GM18951 (cell line): ENCODE results near the gene SIRPB1.

Experiments used
- POLR2A ChIP-seq: IDR thresholded peaks from 4 replicates; pipeline ENCODE4 v1.6.1; 2011; ENCODE audit warnings: mild to moderate bottlenecking; ENCODE audit not compliant: insufficient read length, insufficient read depth; ENCODE audit errors: extremely low read depth
- in situ Hi-C: fragments of 300-500 bp; cut with MboI; formaldehyde crosslinking; loops from one replicate; pipeline ENCODE4 v1.12.0; 2022; ENCODE audit warnings: low sequenced_read_pairs, mixed read lengths, inconsistent platforms; ENCODE audit not compliant: unreplicated experiment

The SIRPB1 gene

GRCh38 chr20:1619861-1620444 lies at the start of gene SIRPB1:
TSS of gene SIRPB1 (minus strand) at chr20:1620009. CDS start at chr20:1619944, 65 bp downstream.
- TF ChIP-seq POLR2A: no peak
- in situ Hi-C loops: loop anchor here (5.0 kb wide), 1 partner anchor 58 kb away; no protein-coding TSS in a partner anchor

- in situ Hi-C loops: no loop called here
- TF ChIP-seq POLR2A: no peak
Measured at GRCh38 chr20:1669304-1669703, 49.5 kb upstream of the SIRPB1 start.

GRCh38 chr20:1667502-1668085 lies 47.8 kb upstream of the SIRPB1 start:
- TF ChIP-seq POLR2A: no peak
- in situ Hi-C loops: no loop called here

DNA sequence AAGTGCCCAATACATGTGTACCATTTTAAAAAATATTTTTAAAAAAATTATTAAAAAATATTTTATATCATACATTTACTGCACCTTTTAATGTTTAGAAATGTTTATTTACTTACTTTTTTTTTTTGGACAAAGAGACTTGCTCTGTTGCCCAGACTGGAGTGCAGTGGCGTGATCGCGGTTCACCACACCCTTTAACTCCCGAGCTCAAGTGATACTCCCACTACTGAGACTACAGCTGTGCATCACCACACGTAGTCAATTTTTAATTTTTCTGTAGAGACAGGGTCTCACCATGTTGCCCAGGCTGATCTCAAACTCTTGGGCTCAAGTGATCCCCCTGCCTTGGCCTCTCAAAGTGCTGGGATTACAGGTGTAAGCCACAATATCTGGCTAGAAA lies 47.0 kb upstream of the SIRPB1 start:
- TF ChIP-seq POLR2A: no peak
- in situ Hi-C loops: no loop called here

DNA sequence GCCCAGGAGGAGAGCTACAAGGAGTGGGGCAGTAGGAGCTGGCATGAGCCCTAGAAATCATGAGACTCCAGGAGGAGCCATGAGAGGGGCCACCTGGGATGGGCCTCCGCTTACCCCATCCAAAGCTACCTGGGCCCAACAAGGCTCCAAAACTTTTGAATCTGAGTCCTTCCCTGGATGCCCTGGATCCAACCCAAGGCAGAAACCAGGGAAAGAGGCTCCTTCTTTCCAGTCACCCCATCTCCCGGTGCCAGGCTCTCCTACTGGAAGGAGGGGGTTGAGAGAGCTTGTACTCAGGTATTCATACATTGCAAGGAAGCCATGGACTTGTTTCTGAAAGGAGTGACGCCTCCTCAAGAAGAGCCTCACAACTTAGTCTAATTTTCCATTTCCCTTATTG lies 45.5 kb upstream of the SIRPB1 start:
- no peak for TF ChIP-seq POLR2A
- in situ Hi-C loops: no loop called here

DNA sequence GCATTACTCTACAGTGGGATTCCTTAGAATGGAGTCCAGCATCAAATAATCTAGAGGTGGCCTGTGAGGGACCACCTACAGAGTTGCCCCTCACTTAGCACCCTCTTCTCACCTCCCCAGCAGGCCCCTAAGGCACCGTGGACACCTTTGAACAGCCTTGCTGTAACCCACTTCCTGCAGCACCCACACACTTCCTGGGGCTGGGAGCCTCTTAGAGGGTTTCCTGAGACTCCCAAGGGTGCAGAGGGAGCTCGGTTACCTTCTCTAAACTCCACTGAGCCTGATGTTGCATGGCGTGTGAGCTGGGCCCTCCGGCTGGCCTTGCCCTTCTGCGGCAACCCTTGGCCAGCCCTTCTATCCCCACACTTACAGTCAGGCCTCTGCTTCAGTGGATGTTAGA lies 45.1 kb upstream of the SIRPB1 start:
- TF ChIP-seq POLR2A: no peak

DNA sequence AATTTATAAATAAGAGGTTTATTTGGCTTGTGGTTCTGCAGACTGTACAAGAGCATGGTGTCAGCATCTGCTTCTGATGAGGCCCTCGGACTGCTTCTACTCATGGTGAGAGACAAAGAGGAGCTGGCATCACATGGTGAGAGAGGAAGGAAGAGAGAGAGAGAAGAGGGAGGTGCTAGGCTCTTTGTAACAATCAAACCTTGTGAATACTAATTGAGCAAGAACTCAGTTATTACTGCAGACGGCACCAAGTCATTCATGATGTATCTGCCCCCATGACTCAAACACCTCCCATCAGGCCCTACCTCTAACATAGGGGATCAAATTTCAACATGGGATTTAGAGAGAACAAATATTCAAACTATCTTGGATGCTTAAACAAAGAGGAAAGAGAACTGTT lies 44.1 kb upstream of the SIRPB1 start:
- in situ Hi-C loops: no loop called here

More for the DNA sequence above, 45.1 kb upstream of the SIRPB1 start:
- in situ Hi-C loops: no loop called here

DNA sequence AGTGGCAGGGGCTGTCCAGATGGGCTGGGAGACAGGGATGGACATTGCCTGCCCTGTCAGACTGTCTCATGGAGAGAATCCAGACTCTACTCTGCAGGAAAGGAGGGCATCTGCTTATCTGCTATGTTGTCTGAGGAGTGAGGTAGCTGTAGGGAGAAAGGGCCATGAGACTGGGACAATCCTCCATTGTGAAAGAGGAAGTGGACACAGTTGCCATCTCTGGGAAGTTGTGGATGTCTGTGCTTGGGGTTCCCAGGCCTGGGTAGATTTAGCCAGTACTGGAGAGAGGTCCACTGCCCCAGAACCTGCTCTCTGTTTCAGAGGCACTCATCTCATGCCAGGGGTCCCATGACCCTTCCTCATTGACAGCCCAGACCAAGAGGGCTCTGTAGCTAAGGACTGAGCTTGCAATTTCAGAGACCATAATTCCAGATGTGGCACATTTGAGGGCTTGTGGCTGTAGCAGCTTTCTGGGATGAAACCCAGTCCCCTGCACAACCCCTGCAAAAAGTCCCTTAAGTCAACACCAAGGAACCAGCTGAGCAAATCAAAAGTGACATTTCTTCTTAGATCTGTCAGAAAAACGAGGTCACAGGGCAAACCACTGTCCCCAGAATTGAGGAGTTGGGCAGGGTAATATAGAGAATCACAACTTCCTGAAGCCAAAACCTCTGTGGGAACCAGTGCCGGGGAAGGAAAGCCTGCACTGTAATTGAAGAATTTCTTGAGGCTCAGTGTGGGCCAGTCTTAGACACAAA lies 41.9 kb upstream of the SIRPB1 start:
- TF ChIP-seq POLR2A: no peak
- in situ Hi-C loops: no loop called here

More for the DNA sequence above, 44.1 kb upstream of the SIRPB1 start:
- TF ChIP-seq POLR2A: no peak

DNA sequence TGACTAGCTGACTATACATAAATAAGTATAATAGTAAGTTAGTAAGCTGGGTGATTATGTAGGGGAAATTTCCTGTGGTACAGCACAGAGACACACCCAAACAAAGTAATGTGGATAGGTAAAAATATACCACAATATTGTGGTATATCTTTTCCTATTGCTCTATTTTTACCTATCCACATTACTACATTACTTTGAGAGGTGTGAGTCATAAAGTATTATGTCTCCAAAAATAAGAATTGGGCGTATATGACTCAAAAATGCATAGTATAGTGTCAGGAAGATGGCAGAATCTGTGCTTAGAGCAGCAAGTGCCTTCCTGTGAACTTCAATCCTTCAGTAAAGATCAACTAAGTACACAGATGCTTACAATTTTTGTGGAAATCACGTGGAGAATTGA lies 40.4 kb upstream of the SIRPB1 start:
- in situ Hi-C loops: no loop called here
- no peak for TF ChIP-seq POLR2A

DNA sequence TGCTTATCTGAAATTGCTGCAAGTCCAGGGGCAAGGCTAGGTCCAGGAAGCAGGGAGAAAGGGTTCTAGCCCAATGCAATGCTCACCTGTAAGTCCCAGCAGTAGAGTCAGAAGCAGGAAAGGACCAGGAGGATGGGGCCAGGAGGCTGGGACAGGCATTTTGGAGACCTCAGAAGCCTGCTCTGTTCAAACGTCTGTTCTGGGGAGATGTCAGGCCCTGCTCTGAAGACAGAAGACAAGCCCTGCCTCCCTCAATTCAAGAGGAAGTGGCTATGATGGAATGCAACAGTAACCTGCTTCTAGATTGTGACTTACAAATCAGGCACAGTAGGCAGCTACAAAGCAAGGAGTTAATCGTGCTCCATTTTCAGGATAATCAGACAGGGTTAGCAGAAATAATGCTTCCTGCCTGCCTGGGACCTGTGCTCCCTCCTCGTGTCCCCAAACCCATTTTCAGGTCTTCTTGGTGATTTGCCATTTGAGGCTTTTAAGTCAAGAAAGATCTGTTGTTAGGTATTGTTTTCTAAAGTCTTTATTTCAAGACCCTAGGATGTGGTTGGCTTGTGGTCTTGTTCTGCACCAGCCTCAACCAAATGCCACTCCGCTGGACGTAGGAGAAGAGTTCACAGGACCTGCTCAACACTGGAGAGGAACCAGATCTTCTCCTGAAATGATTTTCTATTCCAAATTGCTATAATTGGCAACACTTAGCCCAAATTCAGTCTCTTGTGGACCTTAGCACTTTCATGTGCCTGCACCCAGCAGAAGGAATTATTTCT lies 37.9 kb upstream of the SIRPB1 start, which contains the start of gene SIRPG:
TSS of gene SIRPG (minus strand) at position 224 of the 779 bp plus-strand sequence. CDS start at position 159, 65 bp downstream.
- in situ Hi-C loops: no loop called here
- no peak for TF ChIP-seq POLR2A

DNA sequence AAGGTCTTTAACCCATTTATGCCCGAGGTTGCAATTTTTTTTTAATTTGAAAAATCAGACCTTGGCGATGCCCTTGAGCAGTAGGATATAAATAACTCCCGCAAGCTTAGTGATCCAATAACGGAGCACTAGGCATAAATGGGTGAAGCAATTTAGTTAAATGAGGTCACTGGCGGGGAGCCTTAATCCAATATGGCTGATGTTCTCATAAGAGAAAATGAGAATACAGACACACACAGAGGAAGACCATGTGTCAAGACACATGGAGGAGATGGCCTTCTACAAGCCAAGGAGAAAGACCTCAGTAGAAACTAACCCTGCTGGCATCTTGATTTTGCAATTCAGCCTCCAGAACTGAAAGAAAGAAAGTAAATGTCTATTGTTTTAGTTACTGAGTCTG lies 37.0 kb upstream of the SIRPB1 start:
- in situ Hi-C loops: no loop called here
- no peak for TF ChIP-seq POLR2A

- no peak for TF ChIP-seq POLR2A
- in situ Hi-C loops: no loop called here
Measured at GRCh38 chr20:1654996-1655395, 35.2 kb upstream of the SIRPB1 start.

- no peak for TF ChIP-seq POLR2A
- in situ Hi-C loops: no loop called here
Measured at GRCh38 chr20:1652960-1653359, 33.2 kb upstream of the SIRPB1 start.
